Esophagus muscularis mucosa (tissue), 4 donors: Measurements from ENCODE around the gene TNPO1. TPM values are rescaled to one million over a fixed set of nuclear protein-coding genes. Genes with fewer than 3 reads are reported as not detected.

ENCODE experiments used
- DNase-seq: peaks from one replicate; pipeline ENCODE4 v3.0.0-alpha.2; 2017; ENCODE audit errors: extremely low spot score
- H3K27ac ChIP-seq, 4 donors: fragments of 200-600 bp; sonication (generic); replicated peaks in 1 of 4; 1 replicate in 3 of 4; 2 replicates in 1 of 4; pipeline ENCODE4 v1.5.1; 2016 to 2019; ENCODE audit warnings: mild to moderate bottlenecking in 1 of 4
- H3K27me3 ChIP-seq, 4 donors: fragments of 200-600 bp; sonication (generic); one replicate each; pipeline versions ENCODE4 v1.5.1 to v1.6.0; 2016 to 2019
- H3K36me3 ChIP-seq, 4 donors: fragments of 200-600 bp; sonication (generic); one replicate each; pipeline ENCODE4 v1.5.1; 2016 to 2019
- H3K4me1 ChIP-seq, 4 donors: fragments of 200-600 bp; sonication (generic); one replicate each; pipeline ENCODE4 v1.5.1; 2016 to 2019
- H3K4me3 ChIP-seq, 4 donors: fragments of 200-600 bp; sonication (generic); 1 replicate in 2 of 4; 2 replicates in 2 of 4; pipeline ENCODE4 v1.5.1; 2016 to 2019; ENCODE audit warnings: mild to moderate bottlenecking in 4 of 4, moderate library complexity in 1 of 4
- H3K9me3 ChIP-seq, 4 donors: fragments of 200-600 bp; sonication (generic); 1 replicate in 3 of 4; 2 replicates in 1 of 4; pipeline ENCODE4 v1.5.1; 2016 to 2019
- CTCF ChIP-seq, 3 experiments: fragments of 200-600 bp in 2 of 3; fragments of 450-650 bp in 1 of 3; sonication (generic) in 2 of 3; IDR thresholded peaks; one replicate each; pipeline ENCODE4 v1.5.1; 2017 to 2019; ENCODE audit warnings: antibody characterized with exemption in 3 of 3, mild to moderate bottlenecking in 2 of 3, moderate library complexity in 1 of 3
- EP300 ChIP-seq: sonication (generic); formaldehyde crosslinking; IDR thresholded peaks from one replicate; pipeline ENCODE4 v1.6.1; 2017; ENCODE audit warnings: antibody characterized with exemption
- POLR2A ChIP-seq: fragments of 450-650 bp; IDR thresholded peaks from one replicate; pipeline ENCODE4 v1.6.1; 2017; ENCODE audit warnings: antibody characterized with exemption, moderate library complexity, mild to moderate bottlenecking, low read depth
- POLR2AphosphoS5 ChIP-seq, 2 donors: sonication (generic); formaldehyde crosslinking; IDR thresholded peaks; one replicate each; pipeline ENCODE4 v1.6.1; 2017; ENCODE audit warnings: antibody characterized with exemption in 2 of 2
- WGBS: methylation state at CpG from one replicate; pipeline ENCODE4 v1.1.5; 2018; 5-methylcytosine and 5-hydroxymethylcytosine counted together
- intact Hi-C: fragments of 100-400 bp; cut with DNase I; formaldehyde crosslinking; loops from one replicate; pipeline ENCODE4 v1.15.1; 2023
- total RNA-seq, 4 donors: library from RNA; depleted of rRNA; stranded (reverse); fragments of >200 nt; gene quantifications; one replicate each; pipeline versions ENCODE4 v1.1.0 to v1.2.1, GENCODE V29; 2016

Gene TNPO1
- total RNA-seq, 4 donors from 2014 or later: 67.8 to 81.8 (median 71.3) TPM

GRCh38 chr5:72821776-72822175 is 5.3 kb downstream of the TNPO1 start:
- 93% methylated on average over 2 of the region's 2 CpGs for WGBS
- intact Hi-C loops: no loop called here
- TF ChIP-seq EP300 (no peak), POLR2A (no peak), POLR2AphosphoS5 (IDR thresholded peaks at IDR 0.05) (no peak), CTCF (IDR thresholded peaks at IDR 0.05) (no peak)
- no peak overlapping the region for H3K4me3 ChIP-seq
- no peaks in the 10 kb centered on the region for H3K27me3 ChIP-seq
- DNase-seq: no peak
- H3K4me1 ChIP-seq: peaks cover 11 to 61% (median 48%) of the 10 kb centered on the region in 4 donors
- H3K27ac ChIP-seq: no peak overlapping the region
- no peaks in the 10 kb centered on the region for H3K9me3 ChIP-seq
- no peaks in the 10 kb centered on the region for H3K36me3 ChIP-seq

GRCh38 chr5:72822944-72823343 is 6.5 kb downstream of the TNPO1 start:
- Histone ChIP-seq H3K27ac (no peak overlapping the region), H3K36me3 (no peaks in the 10 kb centered on the region), H3K4me1 (peaks cover 11 to 58% (median 44%) of the 10 kb centered on the region in 4 donors), H3K9me3 (no peaks in the 10 kb centered on the region), H3K4me3 (no peak overlapping the region), H3K27me3 (no peaks in the 10 kb centered on the region)
- TF ChIP-seq POLR2AphosphoS5 (IDR thresholded peaks at IDR 0.05) (no peak), CTCF (IDR thresholded peaks at IDR 0.05) (no peak), POLR2A (no peak), EP300 (no peak)
- intact Hi-C loops: no loop called here
- WGBS: 73% methylated on average over 2 of the region's 2 CpGs
- DNase-seq: no peak

- Histone ChIP-seq H3K4me3 (no peak overlapping the region), H3K27me3 (no peaks in the 10 kb centered on the region), H3K36me3 (no peaks in the 10 kb centered on the region), H3K27ac (no peak overlapping the region), H3K4me1 (peaks cover 0 to 20% (median 5%) of the 10 kb centered on the region in 4 donors), H3K9me3 (no peaks in the 10 kb centered on the region)
- DNase-seq: no peak
- intact Hi-C loops: no loop called here
- no peak for TF ChIP-seq POLR2A
Observed at GRCh38 chr5:72829707-72830106, 13.2 kb downstream of the TNPO1 start.

GRCh38 chr5:72830362-72830761 is 13.9 kb downstream of the TNPO1 start:
- Histone ChIP-seq H3K9me3 (no peaks in the 10 kb centered on the region), H3K4me3 (no peak overlapping the region), H3K27ac (no peak overlapping the region), H3K27me3 (no peaks in the 10 kb centered on the region), H3K36me3 (no peaks in the 10 kb centered on the region), H3K4me1 (peaks cover 0 to 18% (median 5%) of the 10 kb centered on the region in 4 donors)
- DNase-seq: no peak
- TF ChIP-seq POLR2AphosphoS5 (IDR thresholded peaks at IDR 0.05): no peak
- no peak for TF ChIP-seq EP300
- TF ChIP-seq CTCF (IDR thresholded peaks at IDR 0.05): no peak
- TF ChIP-seq POLR2A: no peak
- intact Hi-C loops: no loop called here
- WGBS: 87% methylated on average over 2 of the region's 2 CpGs

GRCh38 chr5:72831685-72832084 is 15.2 kb downstream of the TNPO1 start:
- Histone ChIP-seq H3K9me3 (no peaks in the 10 kb centered on the region), H3K27me3 (no peaks in the 10 kb centered on the region), H3K27ac (no peak overlapping the region), H3K36me3 (no peaks in the 10 kb centered on the region), H3K4me3 (no peak overlapping the region), H3K4me1 (peaks cover 0 to 14% (median 5%) of the 10 kb centered on the region in 4 donors)
- intact Hi-C loops: no loop called here
- DNase-seq: no peak
- no peak for TF ChIP-seq POLR2AphosphoS5 (IDR thresholded peaks at IDR 0.05)
- TF ChIP-seq EP300: no peak
- no peak for TF ChIP-seq POLR2A
- no peak for TF ChIP-seq CTCF (IDR thresholded peaks at IDR 0.05)
- WGBS: 94% methylated on average over 4 of the region's 4 CpGs
